ENCODE measurements around the gene CCDC83.

DNA sequence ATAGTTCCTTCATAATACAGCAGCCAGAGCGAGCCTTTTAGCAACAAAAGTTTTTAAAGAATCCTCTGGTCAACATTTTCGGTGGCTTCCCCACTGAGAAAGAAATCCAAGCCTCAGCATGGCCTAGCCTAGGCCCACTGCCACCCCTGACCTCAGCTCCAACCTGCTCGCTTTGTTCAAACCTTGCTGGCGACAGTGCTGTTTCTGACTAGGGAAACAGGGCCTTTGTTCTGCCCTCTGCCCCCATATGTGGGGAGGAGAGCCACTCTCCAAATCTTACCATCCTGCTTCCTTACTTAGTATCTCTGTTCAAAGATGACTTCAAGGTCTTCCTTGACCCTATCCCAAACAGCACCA, 95.8 kb downstream of the CCDC83 start:
- no peak for TF ChIP-seq CTCF (conservative IDR thresholded peaks at IDR 0.05; ENCODE audit: low read depth in 2 of 2)
- TF ChIP-seq EZH2 (IDR thresholded peaks at IDR 0.05; ENCODE audit: low read depth, unreplicated experiment): no peak
- TF ChIP-seq EZH2phosphoT487 (IDR thresholded peaks at IDR 0.05; ENCODE audit: unreplicated experiment): no peak
- TF ChIP-seq POLR2AphosphoS5 (IDR thresholded peaks at IDR 0.05; ENCODE audit: low read depth): no peak
- TF ChIP-seq, protein P1, sequence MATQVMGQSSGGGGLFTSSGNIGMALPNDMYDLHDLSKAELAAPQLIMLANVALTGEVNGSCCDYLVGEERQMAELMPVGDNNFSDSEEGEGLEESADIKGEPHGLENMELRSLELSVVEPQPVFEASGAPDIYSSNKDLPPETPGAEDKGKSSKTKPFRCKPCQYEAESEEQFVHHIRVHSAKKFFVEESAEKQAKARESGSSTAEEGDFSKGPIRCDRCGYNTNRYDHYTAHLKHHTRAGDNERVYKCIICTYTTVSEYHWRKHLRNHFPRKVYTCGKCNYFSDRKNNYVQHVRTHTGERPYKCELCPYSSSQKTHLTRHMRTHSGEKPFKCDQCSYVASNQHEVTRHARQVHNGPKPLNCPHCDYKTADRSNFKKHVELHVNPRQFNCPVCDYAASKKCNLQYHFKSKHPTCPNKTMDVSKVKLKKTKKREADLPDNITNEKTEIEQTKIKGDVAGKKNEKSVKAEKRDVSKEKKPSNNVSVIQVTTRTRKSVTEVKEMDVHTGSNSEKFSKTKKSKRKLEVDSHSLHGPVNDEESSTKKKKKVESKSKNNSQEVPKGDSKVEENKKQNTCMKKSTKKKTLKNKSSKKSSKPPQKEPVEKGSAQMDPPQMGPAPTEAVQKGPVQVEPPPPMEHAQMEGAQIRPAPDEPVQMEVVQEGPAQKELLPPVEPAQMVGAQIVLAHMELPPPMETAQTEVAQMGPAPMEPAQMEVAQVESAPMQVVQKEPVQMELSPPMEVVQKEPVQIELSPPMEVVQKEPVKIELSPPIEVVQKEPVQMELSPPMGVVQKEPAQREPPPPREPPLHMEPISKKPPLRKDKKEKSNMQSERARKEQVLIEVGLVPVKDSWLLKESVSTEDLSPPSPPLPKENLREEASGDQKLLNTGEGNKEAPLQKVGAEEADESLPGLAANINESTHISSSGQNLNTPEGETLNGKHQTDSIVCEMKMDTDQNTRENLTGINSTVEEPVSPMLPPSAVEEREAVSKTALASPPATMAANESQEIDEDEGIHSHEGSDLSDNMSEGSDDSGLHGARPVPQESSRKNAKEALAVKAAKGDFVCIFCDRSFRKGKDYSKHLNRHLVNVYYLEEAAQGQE (IDR thresholded peaks at IDR 0.05; ENCODE audit: unreplicated experiment): no peak
- TF ChIP-seq JUNB (IDR thresholded peaks at IDR 0.05; ENCODE audit: unreplicated experiment): no peak
- no peak for TF ChIP-seq ZNF114 (CRISPR knock-in tag; IDR thresholded peaks at IDR 0.05)
- no peak for TF ChIP-seq CREB1 (CRISPR knock-in tag; IDR thresholded peaks at IDR 0.05; ENCODE audit: low read depth)
- no peak for TF ChIP-seq ETS1 (IDR thresholded peaks at IDR 0.05)
- no peak for TF ChIP-seq ZNF462 (CRISPR knock-in tag; IDR thresholded peaks at IDR 0.05)
- no peak for TF ChIP-seq ZNF331 (CRISPR knock-in tag; IDR thresholded peaks at IDR 0.05; ENCODE audit: low read depth)
